DOHH2 (cell line): ENCODE measurements around the gene GUK1.
A peak's percentile ranks its signal among the peaks of the same experiment; 100 is the strongest.

Source experiments
- CTCF ChIP-seq: fragments of 200-600 bp; sonication (generic); IDR thresholded peaks from one replicate; pipeline ENCODE4 v1.5.1; 2014; ENCODE audit warnings: antibody characterized with exemption, mild to moderate bottlenecking, low read depth, low read length; ENCODE audit not compliant: poor library complexity, severe bottlenecking
- EZH2phosphoT487 ChIP-seq: fragments of 200-600 bp; sonication (generic); IDR thresholded peaks from 2 replicates; pipeline ENCODE4 v1.6.1; 2017; ENCODE audit warnings: borderline replicate concordance, mild to moderate bottlenecking, antibody characterized with exemption, low read length, moderate library complexity, mixed read lengths

GRCh38 chr1:228166170-228166936, 26.3 kb downstream of the GUK1 start:
- TF ChIP-seq CTCF, result peak; percentile 61
- TF ChIP-seq EZH2phosphoT487, result no peak
